Erythroblast (primary cell): ENCODE results near the gene AVL9.

Source experiments
- GATA1 ChIP-seq: IDR thresholded peaks from 2 replicates; pipeline ENCODE4 v1.6.1; 2011; ENCODE audit warnings: low read depth, mild to moderate bottlenecking, control low read depth, low read length, moderate library complexity
- POLR2A ChIP-seq: IDR thresholded peaks from 2 replicates; pipeline ENCODE4 v1.6.1; 2011; ENCODE audit warnings: mild to moderate bottlenecking, low read length

DNA sequence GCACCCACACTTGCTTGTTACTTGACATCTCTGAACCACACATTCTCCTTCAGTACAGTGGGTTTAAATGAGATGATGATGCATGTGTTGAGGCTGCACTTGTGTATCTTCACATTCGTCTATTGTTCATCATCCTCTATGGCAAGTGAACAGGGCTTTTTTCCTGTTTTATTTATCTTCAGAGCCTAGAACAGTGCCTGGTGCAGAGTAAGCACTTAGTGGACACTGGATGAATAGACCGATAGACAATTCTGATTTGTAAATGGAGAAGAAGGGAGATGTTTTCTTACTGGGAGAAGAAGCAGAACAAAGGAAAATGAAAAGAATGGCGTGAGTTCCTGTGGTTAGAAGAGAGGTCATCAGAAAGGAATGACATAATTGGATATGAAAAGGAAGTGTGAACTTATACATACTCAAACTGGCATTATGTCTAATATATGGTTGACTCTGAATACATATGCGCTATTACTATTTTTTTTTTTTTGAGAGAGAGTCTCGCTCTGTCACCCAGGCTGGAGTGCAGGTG, 99.7 kb downstream of the AVL9 start:
- TF ChIP-seq POLR2A (no peak), GATA1 (no peak)
